HAP-1 (cell line): ENCODE data around the gene RRP15.

ENCODE experiments used
- DNase-seq, 2 experiments: peaks; one replicate each; pipeline ENCODE4 v3.0.0-alpha.2; 2016 to 2020; ENCODE audit warnings: low spot score in 2 of 2
- H3K27me3 ChIP-seq: fragments of 250-450 bp; sonication (Bioruptor Pico); 2 replicates; pipeline ENCODE4 v1.5.1; 2020; ENCODE audit warnings: low read depth, mild to moderate bottlenecking, moderate library complexity
- H3K36me3 ChIP-seq: fragments of 250-450 bp; sonication (Bioruptor Pico); replicated peaks from 2 replicates; pipeline ENCODE4 v1.5.1; 2020; ENCODE audit warnings: mild to moderate bottlenecking
- H3K4me1 ChIP-seq: fragments of 250-450 bp; sonication (Bioruptor Pico); 2 replicates; pipeline ENCODE4 v1.5.1; 2020; ENCODE audit warnings: mild to moderate bottlenecking
- H3K4me3 ChIP-seq: fragments of 250-450 bp; sonication (Bioruptor Pico); 2 replicates; pipeline ENCODE4 v1.5.1; 2020; ENCODE audit warnings: mild to moderate bottlenecking, moderate library complexity
- H3K9me3 ChIP-seq: fragments of 250-450 bp; sonication (Bioruptor Pico); 2 replicates; pipeline ENCODE4 v1.5.1; 2020; ENCODE audit warnings: mild to moderate bottlenecking, moderate library complexity
- in situ Hi-C: fragments of 300-500 bp; cut with MboI; formaldehyde crosslinking; loops from 3 replicates; pipeline ENCODE4 v1.14.3; 2020; ENCODE audit warnings: low sequenced_read_pairs, inconsistent platforms, mixed read lengths

The RRP15 gene

DNA sequence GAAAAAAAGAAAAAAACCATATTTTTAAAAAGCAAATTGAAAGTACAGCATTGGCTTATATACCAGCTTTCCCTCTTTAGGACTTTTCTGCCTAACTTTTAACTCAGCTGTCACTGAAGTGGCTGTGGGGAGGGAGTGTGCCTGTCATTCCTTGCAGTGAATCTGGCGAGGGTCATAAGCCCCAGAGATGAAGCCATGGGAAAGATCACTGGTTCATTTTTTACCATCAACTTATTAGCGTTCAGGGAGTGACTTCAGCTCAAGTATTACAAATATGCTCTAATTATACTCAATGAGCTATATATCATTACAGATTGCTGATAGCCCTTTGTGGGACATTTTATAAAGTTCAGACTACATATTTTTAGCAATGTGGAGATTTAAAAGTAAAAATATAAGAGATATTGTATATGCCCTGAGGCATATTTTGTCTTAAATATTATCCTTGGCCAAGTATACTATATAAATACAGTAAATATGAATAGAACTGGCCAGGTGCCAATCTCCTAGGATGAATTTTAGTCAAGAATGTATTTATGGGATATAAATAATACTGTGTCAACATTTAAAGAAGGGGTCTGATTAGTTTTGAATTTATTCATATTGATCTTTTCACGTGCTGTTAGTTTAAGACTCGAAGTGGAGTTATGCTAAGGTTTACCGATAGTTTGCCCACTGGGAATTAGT, 64.4 kb downstream of the RRP15 start:
- peaks cover 30% of the 10 kb centered on the region for H3K4me1 ChIP-seq
- no peak overlapping the region; the same call in 1 of the 2 replicates for H3K4me3 ChIP-seq
- in situ Hi-C loops: loop anchor here (10.0 to 25.0 kb wide), 4 partner anchors 713 to 1463 kb away; no protein-coding TSS in a partner anchor

DNA sequence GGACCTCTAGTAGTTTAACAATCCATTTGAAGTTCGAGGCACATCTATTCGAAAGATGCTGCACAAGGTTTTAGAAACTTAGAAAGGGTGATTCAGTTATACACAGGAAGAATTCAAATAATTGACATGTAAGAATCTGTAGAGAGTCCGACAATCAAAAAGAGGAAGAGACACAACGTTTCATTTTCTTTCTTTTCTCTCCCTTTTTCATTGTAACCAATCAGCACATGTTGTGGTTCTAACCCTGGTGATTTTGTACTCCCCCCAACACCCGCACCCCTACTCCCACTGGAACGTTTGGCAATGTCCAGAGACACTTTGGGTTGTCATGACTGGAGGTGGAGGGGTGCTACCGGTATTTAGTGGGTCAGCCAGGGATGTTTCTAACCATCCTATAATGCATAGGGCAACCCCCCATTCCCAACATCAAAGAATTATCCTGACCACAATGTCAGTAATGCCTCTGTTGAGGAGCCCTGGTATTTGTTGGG, 65.0 kb downstream of the RRP15 start:
- H3K4me3 ChIP-seq: no peak overlapping the region
- H3K36me3 ChIP-seq: no peaks in the 10 kb centered on the region
- H3K27me3 ChIP-seq: no peaks in the 10 kb centered on the region
- in situ Hi-C loops: no loop called here
- no peaks in the 10 kb centered on the region for H3K9me3 ChIP-seq
- no peak for DNase-seq
- H3K4me1 ChIP-seq: peaks cover 25% of the 10 kb centered on the region

More for the DNA sequence above, 64.4 kb downstream of the RRP15 start:
- DNase-seq: no peak
- no peaks in the 10 kb centered on the region for H3K36me3 ChIP-seq
- no peaks in the 10 kb centered on the region for H3K27me3 ChIP-seq
- H3K9me3 ChIP-seq: no peaks in the 10 kb centered on the region

DNA sequence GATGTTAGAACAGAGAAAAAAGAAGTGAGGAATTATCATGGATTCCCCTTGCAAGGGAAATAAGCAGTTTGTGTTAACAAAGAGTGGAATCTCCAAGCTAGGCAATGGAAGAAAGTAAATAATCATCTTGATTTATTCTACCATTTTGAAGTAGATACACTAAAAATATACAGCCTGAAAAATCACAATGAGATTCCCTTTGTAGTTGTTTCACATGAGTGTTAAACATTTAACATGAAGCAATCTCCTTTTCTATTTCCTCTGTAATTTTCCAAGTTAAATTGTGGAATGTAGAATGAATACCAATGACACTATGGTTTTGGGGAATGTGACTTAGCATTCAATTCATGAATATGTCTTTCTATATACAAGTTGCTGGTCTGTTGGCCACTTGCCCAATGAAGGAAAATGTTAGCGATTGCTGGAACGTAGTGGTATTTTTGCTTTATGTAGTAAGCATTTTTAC, 65.7 kb downstream of the RRP15 start:
- DNase-seq: no peak
- Histone ChIP-seq H3K36me3 (no peaks in the 10 kb centered on the region), H3K4me3 (no peak overlapping the region), H3K9me3 (no peaks in the 10 kb centered on the region), H3K27me3 (no peaks in the 10 kb centered on the region), H3K4me1 (peaks cover 22% of the 10 kb centered on the region)
- in situ Hi-C loops: no loop called here

DNA sequence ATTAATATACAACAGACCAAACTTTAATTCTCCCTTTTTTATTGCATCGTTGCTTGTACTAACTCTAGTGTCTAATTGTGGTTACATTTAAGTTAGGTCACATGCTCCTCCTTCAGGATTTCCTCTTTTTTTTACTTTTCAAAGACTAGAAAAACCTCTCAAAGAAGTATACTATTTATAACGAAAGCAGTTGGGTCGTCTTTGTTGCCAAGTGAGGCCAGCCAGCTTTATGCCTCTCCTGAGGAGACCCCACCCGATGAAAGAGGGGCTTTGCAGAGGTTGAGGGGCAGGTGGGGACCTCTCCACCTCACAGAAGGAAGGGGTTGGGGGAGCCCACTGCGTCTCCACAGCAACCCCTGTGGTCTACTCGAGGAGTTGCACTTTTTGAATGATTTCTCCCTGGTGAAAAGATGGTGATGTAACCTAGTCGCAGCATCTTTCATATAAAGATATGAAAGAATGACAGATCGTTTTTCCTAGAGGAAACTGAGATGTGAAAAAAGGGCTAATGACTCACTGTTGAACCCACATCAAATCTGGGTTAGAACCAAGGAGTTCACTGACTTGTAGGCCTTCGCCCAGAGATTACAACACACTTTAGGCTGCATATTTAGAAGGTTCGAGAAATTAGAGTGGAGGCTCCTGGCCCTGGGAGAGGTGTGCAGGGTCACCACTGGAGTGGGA, 66.4 kb downstream of the RRP15 start:
- Histone ChIP-seq H3K9me3 (no peaks in the 10 kb centered on the region), H3K27me3 (no peaks in the 10 kb centered on the region), H3K4me3 (no peak overlapping the region), H3K36me3 (no peaks in the 10 kb centered on the region), H3K4me1 (peaks cover 22% of the 10 kb centered on the region)
- peak in 1 of 2 experiments; percentile 29 for DNase-seq
- in situ Hi-C loops: no loop called here

DNA sequence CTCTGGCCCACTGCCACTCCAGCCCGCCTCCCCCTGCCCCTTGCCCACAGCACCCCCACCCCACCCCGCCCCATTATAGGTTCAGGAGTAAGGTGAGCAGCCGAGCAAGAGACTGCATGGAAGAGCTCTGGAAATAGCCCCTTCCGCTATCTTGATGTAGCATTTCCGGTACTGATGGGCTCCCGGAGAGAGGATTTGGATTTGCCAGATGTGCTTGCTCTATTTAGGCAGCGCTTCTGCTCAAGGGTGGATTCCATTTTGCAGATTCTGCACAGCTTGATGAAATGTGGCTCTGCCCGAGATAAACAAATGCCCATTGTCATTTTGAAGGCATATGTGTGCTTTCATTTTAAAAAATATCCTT, 67.0 kb downstream of the RRP15 start:
- Histone ChIP-seq H3K27me3 (no peaks in the 10 kb centered on the region), H3K4me3 (no peak overlapping the region), H3K36me3 (no peaks in the 10 kb centered on the region), H3K9me3 (no peaks in the 10 kb centered on the region), H3K4me1 (peaks cover 22% of the 10 kb centered on the region)
- in situ Hi-C loops: no loop called here
- DNase-seq: no peak

DNA sequence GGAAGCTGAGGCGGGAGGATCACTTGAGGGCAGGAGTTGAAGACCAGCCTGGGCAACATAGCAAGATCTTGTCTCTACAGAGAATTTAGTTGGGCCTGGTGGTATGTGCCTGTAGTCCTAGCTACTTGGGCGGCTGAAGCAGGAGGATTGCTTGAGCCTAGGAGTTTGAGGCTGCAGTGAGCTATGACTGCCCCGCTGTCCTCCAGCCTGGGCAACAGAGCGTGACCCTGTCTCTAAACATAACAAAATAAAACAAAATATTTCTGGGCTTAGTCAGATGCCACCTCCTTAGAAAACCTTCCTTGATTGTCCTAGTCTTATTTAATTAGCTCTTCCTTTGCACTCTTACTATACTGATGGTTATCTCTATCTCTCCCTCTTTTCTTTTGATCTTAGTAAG, 68.6 kb downstream of the RRP15 start:
- no peak for DNase-seq
- Histone ChIP-seq H3K4me3 (no peak overlapping the region), H3K4me1 (peaks cover 11% of the 10 kb centered on the region), H3K36me3 (no peaks in the 10 kb centered on the region), H3K9me3 (no peaks in the 10 kb centered on the region), H3K27me3 (no peaks in the 10 kb centered on the region)
- in situ Hi-C loops: no loop called here

DNA sequence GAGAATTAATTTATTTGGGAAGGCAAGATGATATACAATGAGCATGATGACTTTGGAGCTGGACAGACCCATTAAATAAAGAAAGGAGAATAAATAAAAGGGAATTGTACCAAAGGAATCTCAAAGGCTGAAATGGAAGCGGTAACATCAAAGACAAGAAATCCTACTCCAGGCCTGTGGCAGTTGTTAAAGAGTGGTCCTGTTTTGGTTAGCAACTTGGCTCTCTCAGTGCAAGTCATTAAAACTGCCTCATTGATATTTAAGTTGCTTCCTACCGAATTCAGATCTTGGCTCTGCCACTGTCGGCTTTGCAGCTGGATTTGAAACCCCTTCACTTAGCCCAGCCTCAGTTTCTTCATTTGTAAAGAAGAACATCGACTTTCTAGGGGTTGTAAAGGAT, 70.2 kb downstream of the RRP15 start:
- H3K36me3 ChIP-seq: no peaks in the 10 kb centered on the region
- no peaks in the 10 kb centered on the region for H3K27me3 ChIP-seq
- H3K9me3 ChIP-seq: no peaks in the 10 kb centered on the region
- no peak overlapping the region for H3K4me3 ChIP-seq
- in situ Hi-C loops: no loop called here
- H3K4me1 ChIP-seq: peaks cover 5% of the 10 kb centered on the region; the same call in 1 of the 2 replicates
- DNase-seq: no peak

DNA sequence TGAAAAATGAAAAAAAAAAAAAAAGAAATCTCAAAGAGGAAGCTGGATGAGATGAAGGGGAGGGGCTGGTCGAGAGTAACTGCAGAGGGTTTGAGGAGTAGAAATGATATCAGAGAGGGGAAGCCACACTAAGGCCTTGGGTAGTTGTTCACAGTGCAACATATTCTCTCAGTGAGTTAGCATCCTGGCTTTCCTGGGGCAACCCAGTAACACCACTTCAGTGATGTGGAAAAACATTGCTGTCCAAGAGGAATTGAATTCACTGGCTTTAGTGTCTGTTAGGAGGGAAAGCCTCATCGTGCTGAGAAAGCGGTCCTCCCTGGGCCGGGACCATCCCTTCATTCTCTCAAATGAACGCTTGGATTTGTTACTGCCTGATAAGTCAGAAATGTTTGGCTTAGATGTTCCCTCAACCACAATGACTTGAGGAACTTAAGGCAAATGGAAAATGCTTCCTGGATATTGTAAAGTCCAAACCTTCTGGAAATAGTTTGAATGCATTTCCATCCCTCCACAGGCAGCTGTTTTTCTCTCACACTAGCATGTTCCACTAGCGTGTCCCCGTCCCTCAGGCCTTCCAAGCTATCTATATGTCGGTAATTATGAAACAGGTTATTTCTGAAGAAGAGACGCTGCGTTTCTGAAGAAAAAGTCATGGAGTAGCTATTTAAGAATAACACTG, 72.3 kb downstream of the RRP15 start:
- Histone ChIP-seq H3K36me3 (no peaks in the 10 kb centered on the region), H3K27me3 (no peaks in the 10 kb centered on the region), H3K4me3 (no peak overlapping the region), H3K9me3 (no peaks in the 10 kb centered on the region), H3K4me1 (no peaks in the 10 kb centered on the region)
- no peak for DNase-seq
- in situ Hi-C loops: no loop called here

DNA sequence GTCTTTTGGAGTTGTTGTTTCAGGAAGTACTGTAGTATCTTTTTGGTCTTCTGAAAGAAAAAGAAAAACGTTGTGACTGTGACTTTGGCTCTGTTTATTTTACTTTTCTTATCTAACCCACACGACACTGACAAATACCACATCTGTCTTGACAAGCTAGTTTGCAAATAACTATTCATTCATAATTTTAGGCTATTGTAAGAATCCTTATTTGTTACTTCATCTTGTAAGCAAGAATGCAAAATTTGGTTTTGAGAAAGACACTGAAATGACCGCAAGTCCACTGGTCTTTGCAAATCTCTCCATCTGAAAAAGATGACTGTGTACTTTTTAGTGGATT, 72.8 kb downstream of the RRP15 start:
- Histone ChIP-seq H3K9me3 (no peaks in the 10 kb centered on the region), H3K4me1 (no peaks in the 10 kb centered on the region), H3K27me3 (no peaks in the 10 kb centered on the region), H3K4me3 (no peak overlapping the region), H3K36me3 (no peaks in the 10 kb centered on the region)
- in situ Hi-C loops: no loop called here
- no peak for DNase-seq

DNA sequence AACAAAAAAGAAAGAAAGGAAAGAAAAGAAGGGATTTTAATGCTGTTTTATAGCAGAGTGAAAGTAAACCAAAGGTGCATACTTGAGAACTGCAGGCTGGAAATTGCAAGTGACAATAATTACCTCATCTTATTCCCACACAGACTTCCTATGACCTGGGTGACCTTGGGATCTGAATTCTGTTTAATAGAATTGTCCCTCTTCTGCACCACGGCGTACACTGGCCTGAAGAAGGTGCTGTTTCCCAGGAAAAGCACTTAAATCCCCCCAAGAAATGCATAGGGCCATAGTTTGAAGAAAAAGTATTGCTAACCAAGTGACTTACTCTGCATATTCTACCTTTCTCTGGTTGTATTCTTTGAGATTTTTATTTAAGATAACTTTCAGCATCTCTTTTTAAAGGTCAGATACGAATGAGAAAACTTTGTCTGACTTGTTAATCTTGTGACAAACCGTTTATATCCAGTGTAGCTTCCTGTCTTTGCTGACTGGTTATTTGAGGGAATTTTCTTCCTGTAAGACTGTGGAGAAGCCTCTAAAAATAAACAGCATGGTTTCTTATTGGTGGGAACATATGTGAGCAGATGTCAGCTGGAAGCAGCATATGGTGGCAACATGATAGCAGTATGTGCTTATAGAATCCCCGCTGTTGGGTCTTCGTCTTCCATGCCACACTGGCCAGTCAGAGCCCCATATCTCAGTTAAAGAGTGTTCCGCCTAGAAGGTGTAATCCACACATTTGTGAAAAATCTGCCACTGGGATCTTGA, 76.4 kb downstream of the RRP15 start:
- no peaks in the 10 kb centered on the region for H3K9me3 ChIP-seq
- H3K4me1 ChIP-seq: peaks cover 5% of the 10 kb centered on the region; the same call in 1 of the 2 replicates
- no peaks in the 10 kb centered on the region for H3K27me3 ChIP-seq
- H3K36me3 ChIP-seq: no peaks in the 10 kb centered on the region
- DNase-seq: peak; percentile 42 to 44
- H3K4me3 ChIP-seq: no peak overlapping the region
- in situ Hi-C loops: no loop called here

DNA sequence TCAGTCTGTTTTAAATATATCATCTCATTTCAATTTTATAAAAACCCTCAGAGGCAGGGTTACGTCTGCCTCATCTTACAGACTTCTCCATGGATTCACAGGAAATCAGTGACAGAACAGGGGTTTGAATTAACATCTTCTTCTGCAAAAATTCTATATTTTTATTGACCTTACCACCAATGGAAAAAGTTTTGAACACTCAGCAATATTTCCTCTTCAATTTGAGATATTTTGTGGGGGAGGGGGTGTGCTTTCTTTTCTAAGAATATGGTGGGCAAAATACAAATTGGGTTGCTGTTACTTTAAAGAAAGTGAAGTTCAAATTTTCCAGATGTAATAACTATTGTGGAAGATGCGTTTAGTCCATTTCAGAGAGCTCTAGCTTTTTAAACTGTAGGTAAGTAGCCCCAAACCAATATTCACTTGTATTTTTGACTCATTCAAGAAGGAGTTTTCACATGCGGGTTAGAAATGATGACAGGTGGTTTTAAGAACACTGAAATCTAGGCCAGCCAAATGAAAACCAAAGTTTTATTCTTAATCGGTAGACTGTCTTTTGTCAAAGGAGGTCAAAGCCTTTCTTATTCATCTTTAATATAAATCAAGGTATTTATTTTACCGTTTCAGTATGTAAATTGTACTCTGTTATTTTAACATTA, 77.5 kb downstream of the RRP15 start:
- peaks cover 5% of the 10 kb centered on the region; the same call in 1 of the 2 replicates for H3K4me1 ChIP-seq
- H3K4me3 ChIP-seq: no peak overlapping the region
- in situ Hi-C loops: no loop called here
- no peaks in the 10 kb centered on the region for H3K9me3 ChIP-seq
- no peak for DNase-seq
- H3K27me3 ChIP-seq: no peaks in the 10 kb centered on the region
- H3K36me3 ChIP-seq: no peaks in the 10 kb centered on the region

DNA sequence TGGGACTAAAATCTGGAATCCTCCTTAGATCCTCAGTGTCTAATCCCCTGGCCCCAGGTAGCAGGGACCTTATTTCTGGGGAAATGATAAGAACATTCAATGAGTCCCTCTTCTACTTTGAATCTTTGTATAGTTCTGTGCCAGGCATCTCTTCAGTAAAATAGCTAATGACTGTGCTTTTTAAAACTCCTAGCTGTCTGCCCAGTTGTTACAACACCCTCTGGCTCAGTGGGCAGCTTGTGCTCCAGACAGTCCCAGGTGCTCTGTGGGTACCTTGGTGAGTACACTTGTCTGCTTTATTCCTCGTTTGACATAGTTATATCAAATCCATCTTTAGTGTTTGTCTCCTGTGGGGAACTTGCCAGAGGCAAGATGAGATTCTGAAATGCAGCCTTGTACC, 78.0 kb downstream of the RRP15 start:
- H3K4me3 ChIP-seq: no peak overlapping the region
- H3K4me1 ChIP-seq: peaks cover 5% of the 10 kb centered on the region; the same call in 1 of the 2 replicates
- H3K9me3 ChIP-seq: no peaks in the 10 kb centered on the region
- H3K27me3 ChIP-seq: no peaks in the 10 kb centered on the region
- DNase-seq: no peak
- in situ Hi-C loops: no loop called here
- no peaks in the 10 kb centered on the region for H3K36me3 ChIP-seq
